Gastroesophageal sphincter (tissue), 4 donors: ENCODE data around the gene NAV2. TPM values are rescaled to one million over a fixed set of nuclear protein-coding genes. Genes with fewer than 3 reads are reported as not detected.

Experiments
- ATAC-seq: fragments of 150-250 bp; one replicate; pipeline ENCODE4 v1.9.1; 2016; ENCODE audit warnings: mild to moderate bottlenecking, moderate library complexity
- H3K27ac ChIP-seq, 4 donors: fragments of 200-600 bp; sonication (generic) in 3 of 4; 1 replicate in 3 of 4; 2 replicates in 1 of 4; pipeline ENCODE4 v1.5.1; 2016 to 2019
- H3K27me3 ChIP-seq: fragments of 200-600 bp; sonication (generic); one replicate; pipeline ENCODE4 v1.5.1; 2019
- H3K36me3 ChIP-seq, 2 donors: fragments of 200-600 bp; sonication (generic); one replicate each; pipeline ENCODE4 v1.5.1; 2019; ENCODE audit warnings: control low read depth in 1 of 2
- H3K4me1 ChIP-seq, 3 donors: fragments of 200-600 bp; sonication (generic); 1 replicate in 2 of 3; 2 replicates in 1 of 3; pipeline ENCODE4 v1.5.1; 2016 to 2019; ENCODE audit warnings: control low read depth in 2 of 3
- H3K4me3 ChIP-seq, 2 donors: fragments of 200-600 bp; sonication (generic); one replicate each; pipeline ENCODE4 v1.5.1; 2019; ENCODE audit warnings: mild to moderate bottlenecking in 1 of 2, moderate library complexity in 1 of 2
- H3K9me3 ChIP-seq, 3 donors: fragments of 200-600 bp; sonication (generic); one replicate each; pipeline ENCODE4 v1.5.1; 2017 to 2019; ENCODE audit warnings: control low read depth in 2 of 3
- EP300 ChIP-seq: sonication (generic); formaldehyde crosslinking; IDR thresholded peaks from one replicate; pipeline ENCODE4 v1.6.1; 2017; ENCODE audit warnings: antibody characterized with exemption, mild to moderate bottlenecking
- POLR2A ChIP-seq, 2 donors: fragments of 450-650 bp; IDR thresholded peaks; one replicate each; pipeline ENCODE4 v1.6.1; 2017; ENCODE audit warnings: antibody characterized with exemption in 2 of 2, mild to moderate bottlenecking in 2 of 2, moderate library complexity in 1 of 2
- POLR2AphosphoS5 ChIP-seq: sonication (generic); formaldehyde crosslinking; IDR thresholded peaks from one replicate; pipeline ENCODE4 v1.6.1; 2017; ENCODE audit warnings: antibody characterized with exemption
- WGBS, 2 donors: methylation state at CpG; one replicate each; pipeline ENCODE4 v1.1.5; 2018; ENCODE audit warnings: low coverage in 1 of 2; 5-methylcytosine and 5-hydroxymethylcytosine counted together
- total RNA-seq, 4 donors: library from RNA; depleted of rRNA; stranded (reverse); fragments of >200 nt; gene quantifications; one replicate each; pipeline ENCODE4 v1.1.0, GENCODE V29; 2016
- TF ChIP-seq, protein P1 (sequence below), 4 experiments: fragments of 200-600 bp in 2 of 4; fragments of 450-650 bp in 2 of 4; sonication (generic) in 1 of 4; IDR thresholded peaks; one replicate each; pipeline ENCODE4 v1.5.1; 2017 to 2019; ENCODE audit warnings: antibody characterized with exemption in 4 of 4, mild to moderate bottlenecking in 2 of 4, moderate library complexity in 2 of 4

NAV2 gene
- total RNA-seq, 4 donors from 2014 or later: 19.5 to 57.1 (median 43.4) TPM

DNA sequence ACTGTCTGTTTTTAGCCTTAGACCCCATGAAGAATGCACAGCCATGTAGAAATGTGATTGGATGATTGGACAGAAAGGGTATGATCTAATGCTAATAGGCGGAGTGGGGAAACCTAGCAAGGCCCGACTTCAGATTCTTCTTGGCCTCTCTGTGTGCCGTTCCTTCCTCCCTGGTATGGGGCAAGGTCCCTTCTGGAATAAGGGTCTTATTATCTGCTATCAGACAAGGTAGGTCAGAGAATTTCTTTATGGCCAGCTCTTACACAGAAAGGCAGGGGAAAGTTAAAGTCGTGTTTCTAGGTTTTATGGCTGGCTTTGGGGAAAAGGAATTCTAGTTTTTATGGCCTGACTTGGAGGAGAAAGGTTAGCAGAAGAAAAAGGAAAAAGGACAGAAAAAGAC, 417.0 kb downstream of the NAV2 start:
- peaks cover 0 to 13% (median 3%) of the 10 kb centered on the region in 3 donors for H3K4me1 ChIP-seq
- H3K27ac ChIP-seq: no peak overlapping the region
- TF ChIP-seq EP300: no peak
- no peak for TF ChIP-seq POLR2AphosphoS5
- TF ChIP-seq, protein P1, sequence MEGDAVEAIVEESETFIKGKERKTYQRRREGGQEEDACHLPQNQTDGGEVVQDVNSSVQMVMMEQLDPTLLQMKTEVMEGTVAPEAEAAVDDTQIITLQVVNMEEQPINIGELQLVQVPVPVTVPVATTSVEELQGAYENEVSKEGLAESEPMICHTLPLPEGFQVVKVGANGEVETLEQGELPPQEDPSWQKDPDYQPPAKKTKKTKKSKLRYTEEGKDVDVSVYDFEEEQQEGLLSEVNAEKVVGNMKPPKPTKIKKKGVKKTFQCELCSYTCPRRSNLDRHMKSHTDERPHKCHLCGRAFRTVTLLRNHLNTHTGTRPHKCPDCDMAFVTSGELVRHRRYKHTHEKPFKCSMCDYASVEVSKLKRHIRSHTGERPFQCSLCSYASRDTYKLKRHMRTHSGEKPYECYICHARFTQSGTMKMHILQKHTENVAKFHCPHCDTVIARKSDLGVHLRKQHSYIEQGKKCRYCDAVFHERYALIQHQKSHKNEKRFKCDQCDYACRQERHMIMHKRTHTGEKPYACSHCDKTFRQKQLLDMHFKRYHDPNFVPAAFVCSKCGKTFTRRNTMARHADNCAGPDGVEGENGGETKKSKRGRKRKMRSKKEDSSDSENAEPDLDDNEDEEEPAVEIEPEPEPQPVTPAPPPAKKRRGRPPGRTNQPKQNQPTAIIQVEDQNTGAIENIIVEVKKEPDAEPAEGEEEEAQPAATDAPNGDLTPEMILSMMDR (IDR thresholded peaks at IDR 0.05): no peak
- TF ChIP-seq POLR2A (IDR thresholded peaks at IDR 0.05): no peak
- no peaks in the 10 kb centered on the region for H3K9me3 ChIP-seq
- H3K27me3 ChIP-seq: no peaks in the 10 kb centered on the region
- no peak overlapping the region for H3K4me3 ChIP-seq
- whole genome bisulfite sequencing, 2 donors: 89 to 90% methylated on average over 4 of the region's 4 CpGs
- no peaks in the 10 kb centered on the region for H3K36me3 ChIP-seq
- no peak for ATAC-seq

DNA sequence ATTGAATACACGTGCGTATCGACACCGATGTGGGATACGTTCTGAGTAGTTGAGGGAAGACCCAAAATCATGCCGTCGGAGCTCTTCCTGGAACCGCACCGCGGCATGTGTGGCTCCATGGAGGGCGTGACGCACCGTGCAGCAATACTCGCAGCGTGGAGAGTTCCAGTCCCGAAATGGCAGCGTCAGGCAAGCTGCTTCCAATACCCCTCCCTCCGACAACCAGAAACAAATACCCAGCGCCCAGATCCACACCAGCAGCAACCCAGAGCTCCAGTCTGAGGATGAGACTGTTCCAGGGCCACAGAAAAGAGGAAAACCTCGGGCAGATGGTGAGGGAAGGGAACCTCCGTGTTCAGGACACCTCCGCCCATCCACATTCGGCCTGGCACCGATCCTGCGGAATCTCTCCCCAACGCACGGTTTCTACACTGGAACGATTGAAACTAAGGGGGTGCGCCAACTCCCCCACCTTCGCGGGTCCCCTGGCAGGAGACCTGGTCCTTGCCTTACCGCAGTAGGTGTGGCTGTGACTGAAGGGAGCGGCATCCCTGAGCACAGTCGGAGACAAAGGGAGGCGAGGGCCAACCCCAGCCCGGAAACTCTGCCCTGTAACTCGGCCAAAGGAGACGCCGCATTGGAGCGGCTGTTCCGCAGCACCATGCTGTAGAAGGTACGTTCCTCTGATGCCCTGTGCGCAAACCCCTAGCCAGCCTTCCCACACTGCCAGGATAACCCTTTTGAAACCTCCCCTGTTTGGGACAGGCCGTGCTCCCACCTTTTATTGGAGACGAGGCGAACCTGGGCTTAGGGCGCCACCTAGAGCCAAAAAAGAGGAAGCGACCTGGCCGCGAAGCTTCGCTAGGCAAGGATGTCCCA, 419.4 kb downstream of the NAV2 start:
- Histone ChIP-seq H3K4me1 (peaks cover 0 to 13% (median 3%) of the 10 kb centered on the region in 3 donors), H3K9me3 (no peaks in the 10 kb centered on the region), H3K27ac (peak overlapping the region in 1 of 4 donors; percentile 51), H3K36me3 (no peaks in the 10 kb centered on the region), H3K4me3 (peak overlapping the region; percentile 32 to 54), H3K27me3 (no peaks in the 10 kb centered on the region)
- peak; percentile 72 for ATAC-seq
- TF ChIP-seq, protein P1 (IDR thresholded peaks at IDR 0.05): peak; percentile 77 to 88 (median 80)
- TF ChIP-seq POLR2AphosphoS5: no peak
- no peak for TF ChIP-seq POLR2A (IDR thresholded peaks at IDR 0.05)
- WGBS, 2 donors: 18 to 33% methylated on average over 18 to 22 of the region's 51 CpGs

DNA sequence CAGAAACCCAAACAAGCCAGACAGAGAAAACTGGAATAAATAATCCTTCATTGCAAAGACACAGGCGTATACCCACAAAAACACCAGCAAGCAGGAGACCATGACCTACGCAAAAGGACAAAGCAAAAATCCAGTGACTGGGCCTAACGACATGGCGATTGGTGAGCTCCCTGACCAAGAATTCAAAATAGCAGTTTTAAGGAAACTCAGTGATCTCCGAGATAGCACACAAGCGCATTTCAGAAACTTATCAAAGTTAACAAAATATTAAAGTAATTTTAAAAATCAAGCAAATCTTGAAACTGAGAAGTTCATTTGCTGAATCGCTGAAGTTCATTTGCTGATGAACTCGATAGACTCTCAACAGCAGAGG, 420.0 kb downstream of the NAV2 start:
- no peak overlapping the region for H3K27ac ChIP-seq
- H3K4me1 ChIP-seq: peaks cover 0 to 13% (median 3%) of the 10 kb centered on the region in 3 donors
- TF ChIP-seq, protein P1 (IDR thresholded peaks at IDR 0.05): no peak
- TF ChIP-seq POLR2A (IDR thresholded peaks at IDR 0.05) (no peak), POLR2AphosphoS5 (no peak), EP300 (no peak)
- no peaks in the 10 kb centered on the region for H3K27me3 ChIP-seq
- ATAC-seq: no peak
- peak overlapping the region in 1 of 2 donors; percentile 54 for H3K4me3 ChIP-seq
- no peaks in the 10 kb centered on the region for H3K9me3 ChIP-seq
- 40 to 51% methylated on average over 8 of the region's 8 CpGs for WGBS, 2 donors
- H3K36me3 ChIP-seq: no peaks in the 10 kb centered on the region

DNA sequence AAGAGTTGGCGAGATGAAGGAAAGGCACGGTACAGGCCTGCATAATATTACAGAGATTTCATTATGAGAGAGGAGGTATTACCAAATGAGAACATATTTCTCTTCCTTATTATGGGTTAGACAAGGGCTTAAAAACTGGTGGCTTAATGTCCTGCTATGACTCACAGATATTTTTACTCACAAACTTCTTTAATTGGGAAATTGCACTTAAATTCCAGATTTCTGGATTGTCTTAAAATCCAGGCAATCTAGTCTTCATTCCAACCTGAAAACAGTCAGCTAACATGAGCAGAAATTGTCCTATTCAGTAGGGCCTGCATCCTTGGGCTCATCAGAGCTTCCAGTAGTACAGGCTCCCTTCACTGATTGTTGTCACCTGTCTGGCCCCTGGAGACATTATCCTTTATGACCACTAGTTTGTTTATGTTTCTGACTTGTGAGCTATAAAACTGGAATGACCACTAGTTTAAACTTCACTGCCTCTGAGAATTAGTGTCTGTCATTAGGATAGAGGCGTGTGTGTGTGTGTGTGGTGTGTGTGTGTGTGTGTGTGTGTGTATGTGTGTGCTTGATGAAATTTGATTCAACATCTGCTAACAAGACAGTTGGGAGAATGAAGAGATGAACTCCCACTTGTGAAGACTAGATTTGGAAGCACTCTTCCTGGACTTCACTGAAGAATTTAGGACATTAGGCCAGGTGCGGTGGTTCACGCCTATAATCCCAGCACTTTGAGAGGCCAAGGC, 422.5 kb downstream of the NAV2 start:
- Histone ChIP-seq H3K27ac (no peak overlapping the region), H3K4me3 (no peak overlapping the region), H3K36me3 (no peaks in the 10 kb centered on the region), H3K4me1 (peaks cover 0 to 13% (median 3%) of the 10 kb centered on the region in 3 donors), H3K9me3 (no peaks in the 10 kb centered on the region), H3K27me3 (peaks cover 7% of the 10 kb centered on the region)
- ATAC-seq: no peak
- no peak for TF ChIP-seq POLR2A (IDR thresholded peaks at IDR 0.05)
- TF ChIP-seq, protein P1 (IDR thresholded peaks at IDR 0.05): no peak
- TF ChIP-seq POLR2AphosphoS5: no peak
- TF ChIP-seq EP300: no peak
- WGBS, 2 donors: 63 to 95% methylated on average over 3 to 4 of the region's 5 CpGs
